WTC11 (cell line): Measurements from ENCODE around the gene HMCN1.

Experiments used
- ATF3 ChIP-seq: sonication (generic); formaldehyde crosslinking; conservative IDR thresholded peaks from 2 replicates; pipeline ENCODE4 v1.8.1; 2022; ENCODE audit warnings: mild to moderate bottlenecking, missing genetic modification reagents
- CTCF ChIP-seq: fragments of 200-600 bp; IDR thresholded peaks from 2 replicates; pipeline ENCODE4 v1.8.0; 2022; ENCODE audit warnings: antibody characterized with exemption
- FOXJ3 ChIP-seq: sonication (generic); formaldehyde crosslinking; IDR thresholded peaks from 2 replicates; pipeline ENCODE4 v1.9.0; 2021; ENCODE audit warnings: missing genetic modification reagents, mild to moderate bottlenecking, borderline replicate concordance
- SP1 ChIP-seq: sonication (generic); formaldehyde crosslinking; conservative IDR thresholded peaks from 2 replicates; pipeline ENCODE4 v1.8.1; 2022; ENCODE audit warnings: missing genetic modification reagents
- USF2 ChIP-seq: sonication (generic); formaldehyde crosslinking; IDR thresholded peaks from 2 replicates; pipeline ENCODE4 v1.8.1; 2023; ENCODE audit warnings: mild to moderate bottlenecking, missing genetic modification reagents, moderate library complexity
- ZNF416 ChIP-seq: fragments of 250-450 bp; sonication (Bioruptor Pico); IDR thresholded peaks from 2 replicates; pipeline ENCODE4 v1.9.0; 2021; ENCODE audit warnings: mild to moderate bottlenecking, inconsistent platforms

- TF ChIP-seq CTCF (no peak), FOXJ3 (CRISPR knock-in tag) (no peak), ATF3 (CRISPR knock-in tag) (no peak), SP1 (CRISPR knock-in tag) (no peak), USF2 (CRISPR knock-in tag) (no peak), ZNF416 (CRISPR knock-in tag) (no peak)
These were observed 453.4 kb downstream of the HMCN1 start for GRCh38 chr1:186187601-186188000.
